Pancreas (tissue), 10 donors: Measurements from ENCODE around the gene PKIG. TPM values are rescaled to one million over a fixed set of nuclear protein-coding genes. Genes with fewer than 3 reads are reported as not detected.
"Not testable (repeated sequence)": the region's sequence is repeated elsewhere in the genome, so short reads cannot be mapped to it uniquely, and the experiment has no call there.

Source experiments
- ATAC-seq, 4 donors: fragments of 200-7000 bp; cut with Tn5 transposase; one replicate each; pipeline versions ENCODE4 v1.8.0 to v1.9.1; 2020; ENCODE audit warnings: mild to moderate bottlenecking in 4 of 4, moderate library complexity in 4 of 4
- DNase-seq, 6 donors: peaks; one replicate each; pipeline ENCODE4 v3.0.0-alpha.2; 2020
- FAIRE-seq: peaks from 2 replicates; lab custom pipeline; 2012; peaks lifted over from hg19 to GRCh38; lab: Jason Lieb, UNC
- H3K27ac ChIP-seq, 4 donors: fragments of 200-600 bp; sonication (generic); 1 replicate in 3 of 4; 2 replicates in 1 of 4; pipeline versions ENCODE4 v1.5.0 to v1.8.0; 2020
- H3K27me3 ChIP-seq, 4 donors: fragments of 200-600 bp; one replicate each; pipeline ENCODE4 v1.8.0; 2021
- H3K36me3 ChIP-seq, 3 donors: fragments of 200-600 bp; sonication (generic) in 1 of 3; one replicate each; pipeline versions ENCODE4 v1.5.0 to v1.8.0; 2020 to 2021
- H3K4me1 ChIP-seq, 3 donors: fragments of 200-600 bp; one replicate each; pipeline ENCODE4 v1.8.0; 2021
- H3K4me3 ChIP-seq, 4 donors: fragments of 200-600 bp; sonication (generic) in 2 of 4; one replicate each; pipeline versions ENCODE4 v1.5.0 to v1.8.0; 2020 to 2021
- H3K9me3 ChIP-seq, 4 donors: fragments of 200-600 bp; one replicate each; pipeline ENCODE4 v1.8.0; 2021
- WGBS, 2 donors: extraction: QIAGEN DNeasy Blood & Tissue Kit; methylation state at CpG; one replicate each; pipeline ENCODE4 v1.1.7; 2013; 5-methylcytosine and 5-hydroxymethylcytosine counted together
- intact Hi-C, 3 donors: fragments of 100-400 bp; cut with DNase I; formaldehyde crosslinking; loops; one replicate each; pipeline versions ENCODE4 v1.11.1 to v1.14.2; 2022
- polyA plus RNA-seq, 2 donors: library from polyadenylated mRNA; stranded (reverse); fragments of 200-250 nt; gene quantifications; one replicate each; pipeline ENCODE4 v1.2.3, GENCODE V29; 2013
- total RNA-seq, 6 donors: library from RNA; stranded (reverse); fragmentation: NEBNext Ultra II Directional in 4 of 6; extraction: Animal tissue kit (Norgen Biotek cat#: 25700) in 4 of 6; gene quantifications; one replicate each; pipeline versions ENCODE4 v1.2.1 to v1.2.4, GENCODE V29; 2021 to 2023
- TF ChIP-seq, protein P1 (sequence below), 4 donors: fragments of 200-600 bp; sonication (generic) in 3 of 4; IDR thresholded peaks; one replicate each; pipeline versions ENCODE4 v1.5.0 to v1.8.0; 2021; ENCODE audit warnings: antibody characterized with exemption in 4 of 4
- donor health status: healthy with polysubstance abuse.
- donor health status: DM: no; HTN: no; CAD: no; lungs with moderate emphysema.
- donor health status: DM: no; HTN: no; CAD: no.
- donor health status: control.
- donor health status: control.
- donor health status: Bipolar disorder and iron deficiency.
- donor health status: DM: yes; HTN: yes; CAD: no.
- donor health status: DM: no; HTN: no; CAD: no.
- donor health status: DM: no; HTN: no; CAD: no.
- donor health status: DM: yes; HTN: yes; CAD: no.

Gene PKIG
- total and polyA plus RNA-seq, 8 donors, result 10.6 to 40.2 (median 13.1) TPM

DNA sequence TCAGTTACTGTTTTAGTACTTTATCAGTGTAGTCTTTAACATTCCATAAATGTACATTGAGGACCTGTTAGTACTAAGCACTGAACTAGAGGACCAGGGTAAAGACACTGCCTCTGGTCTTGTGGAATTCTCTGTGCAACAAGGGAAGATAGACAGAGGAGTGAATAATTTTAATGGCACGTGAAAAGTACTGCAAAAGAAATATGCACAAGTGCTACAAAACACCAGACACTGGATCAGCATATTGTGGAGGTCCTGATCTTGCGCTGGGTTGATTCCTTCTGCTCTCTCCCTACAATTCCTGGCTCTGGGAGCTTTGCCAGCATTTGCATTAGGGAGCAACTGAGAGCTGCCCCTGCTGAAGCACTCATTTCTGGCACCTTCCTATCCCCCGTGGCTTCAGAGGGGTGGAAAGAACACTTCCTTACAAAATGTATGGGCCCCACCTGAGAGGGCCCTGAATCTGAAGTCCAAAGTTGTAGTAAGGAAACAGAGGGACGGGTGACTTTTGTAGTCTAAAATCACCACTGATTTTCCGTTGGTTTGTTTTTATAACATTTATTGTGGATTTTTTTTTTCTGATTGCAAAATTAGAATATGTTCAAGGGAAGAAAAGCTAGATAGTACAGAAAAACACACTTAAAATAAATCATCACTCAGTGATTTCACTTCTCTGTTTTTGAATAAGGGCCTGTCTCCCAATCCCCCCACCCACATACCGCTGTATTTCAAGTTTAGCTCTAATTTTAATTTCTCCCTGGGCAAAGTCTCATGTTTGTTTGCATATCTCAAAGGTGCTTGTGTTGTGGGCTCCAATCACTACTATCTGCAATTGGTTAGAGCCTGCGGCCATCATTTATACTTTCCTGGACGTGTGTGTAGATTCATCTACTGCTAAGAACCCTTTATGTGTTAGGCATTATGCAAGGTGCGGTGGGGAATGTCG, 4.9 kb downstream of the PKIG start:
- DNase-seq (no peak), ATAC-seq (no peak), FAIRE-seq (no peak)
- H3K36me3 ChIP-seq, result no peaks in the 10 kb centered on the region
- no peak overlapping the region for H3K4me3 ChIP-seq
- intact Hi-C loops, result no loop called here
- WGBS, 2 donors, result 80 to 85% methylated on average over 10 of the region's 10 CpGs
- no peaks in the 10 kb centered on the region for H3K27me3 ChIP-seq
- no peak overlapping the region for H3K27ac ChIP-seq
- H3K4me1 ChIP-seq, result no peaks in the 10 kb centered on the region
- TF ChIP-seq, protein P1, sequence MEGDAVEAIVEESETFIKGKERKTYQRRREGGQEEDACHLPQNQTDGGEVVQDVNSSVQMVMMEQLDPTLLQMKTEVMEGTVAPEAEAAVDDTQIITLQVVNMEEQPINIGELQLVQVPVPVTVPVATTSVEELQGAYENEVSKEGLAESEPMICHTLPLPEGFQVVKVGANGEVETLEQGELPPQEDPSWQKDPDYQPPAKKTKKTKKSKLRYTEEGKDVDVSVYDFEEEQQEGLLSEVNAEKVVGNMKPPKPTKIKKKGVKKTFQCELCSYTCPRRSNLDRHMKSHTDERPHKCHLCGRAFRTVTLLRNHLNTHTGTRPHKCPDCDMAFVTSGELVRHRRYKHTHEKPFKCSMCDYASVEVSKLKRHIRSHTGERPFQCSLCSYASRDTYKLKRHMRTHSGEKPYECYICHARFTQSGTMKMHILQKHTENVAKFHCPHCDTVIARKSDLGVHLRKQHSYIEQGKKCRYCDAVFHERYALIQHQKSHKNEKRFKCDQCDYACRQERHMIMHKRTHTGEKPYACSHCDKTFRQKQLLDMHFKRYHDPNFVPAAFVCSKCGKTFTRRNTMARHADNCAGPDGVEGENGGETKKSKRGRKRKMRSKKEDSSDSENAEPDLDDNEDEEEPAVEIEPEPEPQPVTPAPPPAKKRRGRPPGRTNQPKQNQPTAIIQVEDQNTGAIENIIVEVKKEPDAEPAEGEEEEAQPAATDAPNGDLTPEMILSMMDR (IDR thresholded peaks at IDR 0.05), result no peak
- no peaks in the 10 kb centered on the region for H3K9me3 ChIP-seq

- FAIRE-seq, intact Hi-C loops, H3K9me3 ChIP-seq, H3K27me3 ChIP-seq, H3K27ac ChIP-seq, H3K4me1 ChIP-seq, H3K36me3 ChIP-seq, H3K4me3 ChIP-seq, DNase-seq, ATAC-seq: not testable (repeated sequence)
- 97% methylated on average over 9 of the region's 9 CpGs for WGBS, 2 donors
Measured at GRCh38 chr20:44588321-44588720, 5.9 kb downstream of the PKIG start.

DNA sequence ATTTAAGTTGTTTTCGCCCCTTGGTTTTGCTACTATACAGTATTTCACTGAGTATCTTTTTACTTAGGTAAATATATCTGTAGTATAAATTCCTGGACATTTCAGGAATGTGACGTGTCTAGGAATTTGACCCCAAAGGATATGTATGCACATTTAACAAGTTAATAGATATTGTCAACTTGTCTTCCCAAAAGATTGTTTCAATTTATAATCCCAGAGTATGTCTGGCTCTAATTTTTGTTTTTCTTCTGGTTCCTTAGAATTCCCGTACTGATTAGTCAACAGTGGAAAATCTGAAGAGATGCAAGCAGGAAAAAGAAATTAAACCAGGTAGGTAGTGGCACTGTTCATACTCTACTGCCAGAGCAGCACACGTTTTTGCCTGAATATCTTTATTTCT, 7.2 kb downstream of the PKIG start:
- no peak for DNase-seq
- WGBS, 2 donors, result 79 to 84% methylated on average over 4 of the region's 4 CpGs
- TF ChIP-seq, protein P1 (IDR thresholded peaks at IDR 0.05), result no peak
- Histone ChIP-seq H3K36me3 (no peaks in the 10 kb centered on the region), H3K27me3 (no peaks in the 10 kb centered on the region), H3K4me3 (no peak overlapping the region), H3K27ac (no peak overlapping the region), H3K4me1 (no peaks in the 10 kb centered on the region), H3K9me3 (no peaks in the 10 kb centered on the region)
- no peak for ATAC-seq
- intact Hi-C loops, result no loop called here
- FAIRE-seq, result no peak

DNA sequence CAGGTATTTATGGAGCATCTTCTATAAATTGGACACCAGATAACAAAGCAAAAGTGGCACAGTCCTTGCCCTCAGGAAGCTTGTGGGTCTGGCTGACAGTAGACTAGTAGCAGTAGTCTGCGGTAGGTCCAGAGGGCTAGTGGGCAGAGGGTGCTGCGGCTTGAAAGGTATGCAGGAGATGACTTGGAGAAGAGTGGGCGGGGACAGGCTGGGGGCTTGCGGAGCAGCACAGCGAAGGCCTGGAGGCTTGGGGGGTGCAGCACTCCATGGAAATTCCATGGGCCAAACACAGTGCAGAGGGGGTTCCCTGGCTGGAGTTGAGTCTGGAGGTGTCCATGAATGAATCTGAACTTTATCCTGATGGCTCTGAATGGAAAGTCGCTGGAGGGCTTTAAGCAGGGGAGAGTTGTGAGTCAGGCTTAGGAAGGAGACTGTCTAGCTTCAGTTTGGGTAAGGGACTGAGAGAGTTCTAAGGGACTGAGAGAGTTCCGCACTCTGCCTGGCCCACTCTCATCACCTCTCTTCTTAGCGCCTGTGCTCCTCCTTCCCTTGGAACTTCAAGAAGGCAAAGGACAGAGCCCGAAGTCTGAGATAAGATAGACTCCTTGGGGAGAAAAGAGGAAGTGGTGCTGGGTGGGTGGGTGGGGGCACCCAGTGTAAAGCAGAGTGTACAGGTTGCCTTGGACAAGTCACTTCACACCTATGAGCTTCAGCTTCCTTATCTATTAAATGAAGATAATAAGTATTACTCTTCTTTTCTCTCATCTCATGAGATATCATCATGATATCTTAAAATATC, 8.8 kb downstream of the PKIG start:
- Histone ChIP-seq H3K4me3 (no peak overlapping the region), H3K4me1 (no peaks in the 10 kb centered on the region), H3K9me3 (no peaks in the 10 kb centered on the region), H3K27me3 (no peaks in the 10 kb centered on the region), H3K27ac (no peak overlapping the region), H3K36me3 (no peaks in the 10 kb centered on the region)
- DNase-seq, result no peak
- no peak for FAIRE-seq
- ATAC-seq, result no peak
- WGBS, 2 donors, result 91 to 92% methylated on average over 9 of the region's 9 CpGs
- intact Hi-C loops, result no loop called here
- TF ChIP-seq, protein P1 (IDR thresholded peaks at IDR 0.05), result no peak

DNA sequence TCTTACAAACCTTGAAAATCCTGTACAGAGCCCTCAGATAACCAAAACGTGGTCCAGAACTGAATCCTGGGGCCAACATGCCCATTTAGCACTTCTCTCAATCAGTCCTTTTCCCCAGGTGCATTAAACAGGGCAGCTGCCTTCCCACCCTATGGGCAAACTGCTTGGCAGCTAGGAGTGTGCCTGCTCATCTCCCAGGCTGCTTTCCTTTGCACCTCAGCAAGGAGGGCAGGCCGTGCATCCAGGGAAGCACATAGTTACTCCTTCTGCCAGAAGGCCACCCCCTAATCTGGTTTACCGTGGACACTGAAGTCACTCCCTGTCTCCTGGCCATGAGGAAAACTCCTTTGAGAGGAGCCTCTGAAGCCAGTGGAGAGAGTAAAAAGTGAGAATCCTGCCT, 10.0 kb downstream of the PKIG start:
- Histone ChIP-seq H3K4me3 (no peak overlapping the region), H3K27me3 (no peaks in the 10 kb centered on the region), H3K4me1 (no peaks in the 10 kb centered on the region), H3K27ac (no peak overlapping the region), H3K36me3 (no peaks in the 10 kb centered on the region), H3K9me3 (no peaks in the 10 kb centered on the region)
- FAIRE-seq (no peak), DNase-seq (no peak), ATAC-seq (no peak)
- 77 to 87% methylated on average over 3 of the region's 3 CpGs for WGBS, 2 donors
- intact Hi-C loops, result no loop called here
- TF ChIP-seq, protein P1 (IDR thresholded peaks at IDR 0.05), result no peak
